ENCODE results near the gene GPR107.

GRCh38 chr9:130053109-130053503 lies 600 bp upstream of the GPR107 start:
- no peak for TF ChIP-seq EP300 (IDR thresholded peaks at IDR 0.05)
- TF ChIP-seq, protein P1, sequence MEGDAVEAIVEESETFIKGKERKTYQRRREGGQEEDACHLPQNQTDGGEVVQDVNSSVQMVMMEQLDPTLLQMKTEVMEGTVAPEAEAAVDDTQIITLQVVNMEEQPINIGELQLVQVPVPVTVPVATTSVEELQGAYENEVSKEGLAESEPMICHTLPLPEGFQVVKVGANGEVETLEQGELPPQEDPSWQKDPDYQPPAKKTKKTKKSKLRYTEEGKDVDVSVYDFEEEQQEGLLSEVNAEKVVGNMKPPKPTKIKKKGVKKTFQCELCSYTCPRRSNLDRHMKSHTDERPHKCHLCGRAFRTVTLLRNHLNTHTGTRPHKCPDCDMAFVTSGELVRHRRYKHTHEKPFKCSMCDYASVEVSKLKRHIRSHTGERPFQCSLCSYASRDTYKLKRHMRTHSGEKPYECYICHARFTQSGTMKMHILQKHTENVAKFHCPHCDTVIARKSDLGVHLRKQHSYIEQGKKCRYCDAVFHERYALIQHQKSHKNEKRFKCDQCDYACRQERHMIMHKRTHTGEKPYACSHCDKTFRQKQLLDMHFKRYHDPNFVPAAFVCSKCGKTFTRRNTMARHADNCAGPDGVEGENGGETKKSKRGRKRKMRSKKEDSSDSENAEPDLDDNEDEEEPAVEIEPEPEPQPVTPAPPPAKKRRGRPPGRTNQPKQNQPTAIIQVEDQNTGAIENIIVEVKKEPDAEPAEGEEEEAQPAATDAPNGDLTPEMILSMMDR (IDR thresholded peaks at IDR 0.05) = no peak
- TF ChIP-seq RCOR1 (IDR thresholded peaks at IDR 0.05; ENCODE audit: low read depth, low read length) = no peak
- TF ChIP-seq MAFK (IDR thresholded peaks at IDR 0.05; ENCODE audit: partially characterized antibody) = no peak
- no peak for TF ChIP-seq RNF2 (IDR thresholded peaks at IDR 0.05; ENCODE audit: borderline replicate concordance, low read depth)
- TF ChIP-seq CHD2 (IDR thresholded peaks at IDR 0.05; ENCODE audit: low read length, partially characterized antibody) = no peak
- no peak for TF ChIP-seq HMGXB4 (CRISPR knock-in tag; IDR thresholded peaks at IDR 0.05; ENCODE audit: borderline replicate concordance)
- TF ChIP-seq POLR2A (IDR thresholded peaks at IDR 0.05; ENCODE audit: low read length) = no peak

All from A549 (cell line).